Stimulated activated CD8-positive, alpha-beta memory T cell treated with anti-CD3 and anti-CD28 coated beads, Interleukin-7, amount 100 ng/mL, for 1 hour (primary cell): ENCODE results near the gene SOS1.
"Not testable (repeated sequence)": the region's sequence is repeated elsewhere in the genome, so short reads cannot be mapped to it uniquely, and the experiment has no call there.

Experiments
- DNase-seq, 2 donors: peaks; one replicate each; pipeline ENCODE4 v3.0.0-alpha.2; 2020; ENCODE audit warnings: low read depth in 2 of 2

The SOS1 gene

GRCh38 chr2:39099870-39100728 is 20.8 kb downstream of the SOS1 start:
- no peak for DNase-seq

- DNase-seq = no peak
These were observed 21.5 kb downstream of the SOS1 start for GRCh38 chr2:39099310-39099869.

- DNase-seq = no peak
These were observed 25.2 kb downstream of the SOS1 start for GRCh38 chr2:39095624-39096023.

- DNase-seq = no peak
These were observed 26.0 kb downstream of the SOS1 start for GRCh38 chr2:39094717-39095363.

- no peak for DNase-seq
These were observed 27.5 kb downstream of the SOS1 start for GRCh38 chr2:39093218-39093898.

- DNase-seq = no peak
These were observed 29.3 kb downstream of the SOS1 start for GRCh38 chr2:39091543-39091942.

- DNase-seq = no peak
These were observed 29.8 kb downstream of the SOS1 start for GRCh38 chr2:39091063-39091462.

- DNase-seq = no peak
These were observed 40.7 kb downstream of the SOS1 start for GRCh38 chr2:39080152-39080551.

- DNase-seq = no peak
These were observed 50.9 kb downstream of the SOS1 start for GRCh38 chr2:39069890-39070465.

GRCh38 chr2:39069136-39069515 is 51.7 kb downstream of the SOS1 start:
- no peak for DNase-seq

GRCh38 chr2:39068299-39069135 is 52.3 kb downstream of the SOS1 start:
- DNase-seq = no peak

GRCh38 chr2:39065616-39066015 is 55.2 kb downstream of the SOS1 start:
- DNase-seq = no peak

- DNase-seq = no peak
These were observed 58.5 kb downstream of the SOS1 start for GRCh38 chr2:39062320-39062719.

GRCh38 chr2:39061280-39061679 is 59.6 kb downstream of the SOS1 start:
- DNase-seq = no peak

- DNase-seq = no peak
These were observed 61.4 kb downstream of the SOS1 start for GRCh38 chr2:39059366-39059952.

- DNase-seq = no peak
These were observed 62.8 kb downstream of the SOS1 start for GRCh38 chr2:39058101-39058500.

- DNase-seq = not testable (repeated sequence)
These were observed 68.2 kb downstream of the SOS1 start for GRCh38 chr2:39052665-39053064.

GRCh38 chr2:39050109-39050508 is 70.7 kb downstream of the SOS1 start:
- no peak for DNase-seq

GRCh38 chr2:39039072-39039471 is 81.8 kb downstream of the SOS1 start:
- DNase-seq = no peak

GRCh38 chr2:39033980-39034379 is 86.9 kb downstream of the SOS1 start:
- no peak for DNase-seq

- no peak for DNase-seq
These were observed 93.4 kb downstream of the SOS1 start for GRCh38 chr2:39027421-39027820.
